Activated T-cell treated with anti-CD3 and anti-CD28 coated beads, Interleukin-2, amount 50 U/mL, for 48 hours (primary cell): ENCODE measurements around the gene FGFR2.
A peak's percentile ranks its signal among the peaks of the same experiment; 100 is the strongest.

ENCODE experiments used
- DNase-seq, 2 experiments: peaks; one replicate each; pipeline ENCODE4 v3.0.0-alpha.2; 2020

FGFR2 gene

GRCh38 chr10:121609426-121610380 lies 11.5 kb upstream of the FGFR2 start:
- DNase-seq: no peak

DNA sequence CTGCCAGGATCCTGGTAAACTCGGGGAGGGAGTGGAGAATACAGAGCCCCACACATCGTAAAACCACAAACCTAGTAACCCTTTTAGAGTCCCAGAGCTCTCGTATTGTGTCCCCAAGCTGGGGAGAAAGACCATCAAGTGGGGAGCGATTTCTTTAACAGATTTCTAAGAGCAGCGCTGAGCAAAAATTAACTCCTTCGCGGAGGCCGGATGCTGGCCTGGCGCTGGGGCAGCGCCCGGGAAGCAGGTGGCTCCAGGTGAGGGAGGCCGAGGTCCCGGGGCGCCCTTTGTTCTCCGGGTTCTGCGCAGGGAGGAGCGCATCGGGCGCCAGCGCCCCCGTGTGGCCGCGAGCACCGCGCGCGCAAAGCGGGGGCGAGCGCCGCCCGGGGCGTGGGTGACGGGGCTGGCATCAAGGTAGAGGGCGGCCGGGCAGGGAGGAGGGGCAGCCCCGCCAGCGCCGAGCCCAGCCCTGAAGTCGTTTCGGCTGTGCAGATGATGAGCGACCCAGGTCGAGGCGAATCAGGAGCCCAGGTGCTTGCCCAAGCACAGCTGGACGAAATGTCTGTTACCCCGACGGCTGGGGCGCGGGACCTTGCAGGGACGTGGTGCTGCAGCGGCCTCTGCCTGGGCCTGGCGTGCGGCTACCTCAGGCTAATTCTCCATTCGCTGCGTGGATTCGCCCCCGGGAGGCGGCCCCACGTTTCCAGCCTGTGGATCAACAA lies 10.4 kb upstream of the FGFR2 start:
- peak; percentile 56 to 61 for DNase-seq

DNA sequence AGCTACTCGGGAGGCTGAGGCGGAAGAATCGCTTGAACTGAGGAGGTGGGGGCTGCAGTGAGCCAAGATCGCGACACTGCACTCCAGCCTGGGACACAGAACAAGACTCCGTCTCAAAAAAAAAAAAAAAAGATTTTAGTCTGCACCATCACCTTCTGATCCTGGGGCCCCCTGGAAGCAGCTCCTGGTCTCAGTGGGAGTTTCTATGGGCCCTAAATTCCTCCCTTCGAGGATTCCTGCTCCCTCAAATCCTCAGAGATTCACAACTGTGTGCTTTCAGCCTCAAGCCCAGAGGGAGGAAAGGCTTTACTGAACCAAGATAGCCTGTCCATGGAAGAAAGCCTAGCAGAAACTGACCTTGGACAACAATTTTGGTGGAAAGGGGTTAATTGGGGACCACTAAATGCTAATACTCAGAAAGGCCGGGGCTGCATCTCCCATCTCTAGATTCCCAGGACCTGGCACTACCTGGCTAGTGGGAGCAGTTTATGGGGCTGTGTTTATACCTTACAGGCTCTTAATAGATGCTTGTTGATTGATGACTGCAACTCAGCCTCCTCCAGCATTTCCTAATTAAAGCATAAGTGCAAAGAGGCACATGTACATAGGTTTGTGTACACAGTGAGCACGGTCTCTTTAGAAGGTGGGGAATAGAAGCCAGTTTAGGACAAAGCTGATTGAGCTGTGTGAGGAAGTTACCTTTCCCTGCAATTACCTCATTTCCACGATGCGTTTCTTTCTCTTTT lies 9.2 kb upstream of the FGFR2 start:
- no peak for DNase-seq

- no peak for DNase-seq
Measured at GRCh38 chr10:121605708-121606107, 7.5 kb upstream of the FGFR2 start.

- no peak for DNase-seq
Measured at GRCh38 chr10:121601458-121601857, 3.2 kb upstream of the FGFR2 start.

GRCh38 chr10:121600611-121601010 lies 2.4 kb upstream of the FGFR2 start:
- no peak for DNase-seq

- DNase-seq: no peak
Measured at GRCh38 chr10:121599947-121600346, 1.7 kb upstream of the FGFR2 start.

GRCh38 chr10:121597504-121598262 lies 561 bp downstream of the FGFR2 start:
- DNase-seq: peak; percentile 23 to 24

DNA sequence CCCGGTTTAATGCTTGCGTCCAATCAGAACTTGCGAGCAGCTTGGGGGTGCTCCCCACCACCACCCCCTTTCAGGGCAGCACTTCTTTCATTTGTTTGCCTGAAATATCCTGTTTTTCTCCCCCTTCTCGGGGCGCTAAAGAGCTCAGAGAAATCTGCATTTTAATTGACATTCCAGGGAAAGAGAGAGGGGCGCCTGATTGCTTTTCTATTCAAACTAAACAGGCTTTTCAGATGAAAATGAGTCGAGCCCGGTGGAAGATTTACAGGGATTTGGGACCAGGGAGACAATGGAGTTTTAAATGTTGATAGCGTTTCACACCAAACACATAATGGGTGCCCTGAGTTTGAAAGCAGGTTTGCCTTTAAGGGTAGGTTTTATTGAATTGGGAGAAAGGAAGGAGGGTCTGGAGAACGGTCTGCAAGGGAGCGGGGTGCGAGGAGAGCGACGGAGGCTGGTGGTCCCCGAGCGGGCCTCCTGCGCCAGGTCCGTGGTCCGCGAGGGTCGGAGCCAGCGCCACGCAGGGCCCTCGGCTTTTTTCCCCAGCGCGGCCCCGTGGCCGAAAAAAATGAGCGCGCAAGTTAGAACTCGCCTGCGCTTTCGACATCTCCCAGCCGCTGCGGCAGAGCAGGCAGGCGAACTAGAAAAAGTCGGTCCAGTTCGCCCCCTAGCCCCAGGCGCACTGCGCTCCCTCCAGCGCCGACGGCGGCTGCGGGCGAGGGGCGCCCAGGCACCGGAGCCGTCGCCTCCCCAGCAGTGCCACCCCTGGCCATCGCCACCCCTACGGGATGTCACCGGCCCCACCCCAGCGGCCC lies 1.3 kb downstream of the FGFR2 start:
- no peak for DNase-seq

- DNase-seq: no peak
Measured at GRCh38 chr10:121595806-121596688, 2.2 kb downstream of the FGFR2 start.

- DNase-seq: no peak
Measured at GRCh38 chr10:121595351-121595805, 2.9 kb downstream of the FGFR2 start.

- no peak for DNase-seq
Measured at GRCh38 chr10:121594623-121595350, 3.5 kb downstream of the FGFR2 start.

DNA sequence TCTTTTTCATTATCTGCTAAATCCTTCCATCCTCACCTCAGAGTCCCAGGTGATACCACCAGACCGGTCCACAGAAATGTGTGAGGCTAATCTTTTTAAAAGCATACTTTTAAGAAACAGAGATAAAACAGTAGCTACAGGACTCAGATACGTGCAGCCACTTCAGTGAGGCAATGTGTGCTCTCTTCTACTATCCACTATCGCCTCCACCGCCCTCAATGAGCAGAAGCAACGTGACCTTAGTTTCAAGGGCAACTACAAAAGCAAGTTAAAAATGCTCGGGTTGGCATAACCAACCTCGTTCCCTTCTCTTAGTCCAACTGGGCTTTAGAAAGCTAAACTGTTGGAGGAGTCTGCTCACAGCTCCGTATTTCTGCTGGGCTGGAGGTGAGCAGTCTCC lies 4.2 kb downstream of the FGFR2 start:
- DNase-seq: no peak

GRCh38 chr10:121593281-121594075 lies 4.8 kb downstream of the FGFR2 start:
- no peak for DNase-seq

DNA sequence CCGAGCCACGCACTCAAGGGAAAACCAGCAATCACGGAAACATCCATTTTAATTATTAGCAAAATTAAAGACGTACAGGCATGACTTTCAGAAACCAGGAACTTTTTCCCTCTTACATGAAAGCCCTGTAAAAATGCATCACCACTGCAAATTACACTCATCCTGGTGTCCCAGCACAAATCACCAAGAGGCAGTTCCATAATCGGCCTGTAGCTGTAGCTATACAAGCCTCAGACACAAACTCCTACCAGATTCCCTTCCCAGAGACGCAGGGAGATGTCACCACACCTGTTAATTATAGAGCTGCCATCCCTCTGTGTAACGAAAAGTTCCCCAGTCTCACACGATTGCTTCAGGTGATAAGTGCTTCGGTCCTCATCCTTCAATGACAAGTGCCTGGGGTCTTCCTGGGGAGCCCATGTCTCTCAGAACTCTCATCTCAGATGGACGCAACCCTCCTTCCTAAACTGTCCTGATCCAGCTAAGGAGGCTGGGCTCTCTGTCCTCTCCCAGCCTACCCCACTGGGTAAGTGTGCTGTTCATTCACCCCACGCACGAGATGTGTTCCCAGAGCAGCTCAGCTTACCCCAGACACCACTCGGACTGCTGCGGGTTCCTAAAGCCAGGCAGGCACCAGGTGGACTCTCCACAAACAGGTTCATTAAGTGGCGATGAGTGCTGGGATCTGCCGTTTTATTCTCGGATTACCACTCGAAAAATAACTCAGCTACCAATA lies 5.9 kb downstream of the FGFR2 start:
- DNase-seq: no peak

DNA sequence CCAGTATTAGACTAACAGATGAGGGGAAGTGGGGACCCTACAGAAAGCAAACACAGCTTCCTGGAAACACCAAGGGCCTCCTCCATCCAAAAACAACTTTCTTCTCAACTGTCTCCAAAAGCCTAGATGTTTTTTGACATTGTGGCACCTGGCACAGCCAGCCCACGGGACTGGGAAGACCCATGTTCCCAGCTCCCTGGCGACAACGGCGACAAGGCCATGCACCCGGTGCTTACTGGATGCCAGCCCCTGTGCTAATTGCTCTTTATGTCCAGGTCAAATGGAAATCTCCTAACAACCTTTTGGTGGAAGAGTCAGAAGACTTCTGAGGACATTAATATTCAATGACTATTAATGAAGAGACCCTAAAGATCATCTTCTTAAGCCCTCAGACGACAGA lies 7.1 kb downstream of the FGFR2 start:
- DNase-seq: no peak

DNA sequence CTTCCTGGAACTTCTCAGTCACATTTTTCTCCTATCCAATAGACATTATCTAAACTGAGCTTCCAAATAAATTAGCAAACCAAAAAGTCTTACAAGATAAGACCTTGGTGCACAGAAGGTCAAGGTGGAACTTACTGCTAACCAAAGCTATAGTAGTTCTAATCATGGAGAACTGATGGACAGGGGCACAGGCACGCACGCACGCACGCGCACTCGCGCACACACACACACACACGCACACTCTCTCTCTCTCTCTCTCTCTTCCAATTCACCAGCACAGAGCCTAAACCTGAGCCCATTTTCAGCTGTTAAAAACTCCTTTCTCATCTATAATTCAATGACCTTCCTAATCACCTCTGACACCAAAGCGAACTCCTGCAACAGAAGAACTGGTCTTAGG lies 7.5 kb downstream of the FGFR2 start:
- DNase-seq: no peak

DNA sequence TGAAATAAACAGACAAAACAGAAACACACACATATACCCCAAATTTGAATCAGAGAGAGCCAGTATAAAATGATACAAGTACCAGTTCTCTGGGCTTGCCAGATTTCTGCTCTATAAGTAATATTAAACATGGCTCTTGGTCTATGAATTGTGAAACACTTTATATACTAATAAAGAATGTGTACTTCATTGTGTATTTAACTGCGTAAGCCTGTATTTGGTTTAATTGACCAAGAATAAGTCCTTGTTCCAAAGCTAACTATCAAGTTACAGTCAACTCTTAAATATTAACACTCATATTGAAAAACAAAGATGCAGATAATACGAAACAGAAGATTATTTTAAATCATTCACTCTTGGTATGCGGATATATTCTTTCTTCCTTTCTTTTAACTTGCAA lies 8.7 kb downstream of the FGFR2 start:
- no peak for DNase-seq
